ENCODE results near the gene HTRA2.

HTRA2 gene

GRCh38 chr2:74500578-74500946 lies 29.2 kb upstream of the HTRA2 start:
- DNase-seq: no peak

DNA sequence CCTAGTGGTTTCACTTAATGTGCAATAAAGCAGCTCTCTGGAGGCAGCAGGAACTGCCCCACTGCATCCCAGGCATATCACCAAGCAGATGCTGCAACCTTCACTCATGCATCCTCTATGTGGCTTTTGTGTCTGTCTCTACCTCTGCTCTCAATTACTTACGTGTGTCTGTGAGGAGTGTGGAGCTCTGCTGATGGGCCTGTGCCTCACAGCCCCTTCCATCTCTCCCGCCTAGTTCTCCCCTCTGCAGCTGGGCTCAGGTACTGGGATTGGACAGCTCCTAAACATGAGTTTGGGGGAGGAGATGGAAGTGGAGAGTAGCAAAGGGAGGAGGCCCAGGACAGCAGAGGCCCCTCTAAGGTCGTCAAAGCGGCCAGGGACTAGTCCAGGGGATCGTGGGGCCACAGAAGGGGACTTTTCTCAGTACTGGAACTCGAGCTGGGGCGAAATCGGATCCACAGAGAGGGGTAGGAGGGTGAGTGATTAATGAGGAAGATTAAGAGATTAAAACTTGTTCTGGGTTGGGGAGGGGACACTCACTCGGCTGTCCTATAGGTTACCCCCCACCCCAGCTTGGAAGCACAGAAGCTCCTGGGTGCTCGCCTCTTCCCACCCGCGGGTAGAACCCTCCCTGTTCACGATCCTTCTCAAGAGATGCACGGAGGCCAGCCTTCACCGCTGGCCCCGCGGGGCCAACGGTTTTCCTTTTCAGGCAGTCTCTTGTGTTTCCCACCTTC lies 28.2 kb upstream of the HTRA2 start:
- no peak for DNase-seq

- peak in 2 of 3 donors; percentile 34 to 55 for DNase-seq
Observed at GRCh38 chr2:74502147-74502719, 27.5 kb upstream of the HTRA2 start.

DNA sequence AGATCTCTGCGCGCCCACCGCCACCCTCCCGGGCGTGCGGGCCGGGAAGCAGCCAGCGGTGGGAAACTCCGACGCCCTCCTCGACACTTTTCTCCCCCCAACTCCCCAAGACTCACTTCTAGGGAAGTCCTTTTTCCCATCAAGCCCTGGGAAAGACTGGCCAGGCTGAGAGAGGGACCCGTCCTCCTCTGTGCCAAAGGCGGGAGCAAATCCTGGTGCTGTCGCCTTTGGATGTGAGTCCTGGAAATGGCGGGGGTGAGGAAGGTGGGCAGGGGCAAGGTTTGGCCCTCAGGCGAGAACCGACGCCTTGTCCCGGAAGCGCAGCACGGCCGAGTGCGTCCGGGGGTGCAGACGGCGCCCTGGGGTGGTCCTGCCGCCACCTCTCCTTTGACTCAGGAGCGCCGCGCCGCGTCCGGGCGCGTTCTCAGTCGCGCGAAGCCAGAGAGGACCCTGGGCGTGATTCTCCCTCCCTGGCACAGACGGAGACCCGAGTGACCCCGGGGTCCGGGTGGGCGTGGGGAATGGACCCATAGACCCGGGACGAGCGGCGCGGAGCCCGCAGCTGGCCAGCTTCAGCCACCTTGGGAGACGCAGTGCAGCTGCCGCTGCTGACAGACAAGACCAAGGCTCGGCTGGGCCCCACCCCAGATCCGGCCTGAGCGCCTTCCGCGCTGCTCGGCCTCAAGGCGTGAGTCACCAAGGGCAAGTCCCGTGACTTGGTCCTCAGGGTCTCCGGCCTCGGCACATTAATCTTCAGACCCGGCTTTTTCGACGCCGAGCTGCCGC lies 26.8 kb upstream of the HTRA2 start:
- peak; percentile 86 to 88 (median 86) for DNase-seq

DNA sequence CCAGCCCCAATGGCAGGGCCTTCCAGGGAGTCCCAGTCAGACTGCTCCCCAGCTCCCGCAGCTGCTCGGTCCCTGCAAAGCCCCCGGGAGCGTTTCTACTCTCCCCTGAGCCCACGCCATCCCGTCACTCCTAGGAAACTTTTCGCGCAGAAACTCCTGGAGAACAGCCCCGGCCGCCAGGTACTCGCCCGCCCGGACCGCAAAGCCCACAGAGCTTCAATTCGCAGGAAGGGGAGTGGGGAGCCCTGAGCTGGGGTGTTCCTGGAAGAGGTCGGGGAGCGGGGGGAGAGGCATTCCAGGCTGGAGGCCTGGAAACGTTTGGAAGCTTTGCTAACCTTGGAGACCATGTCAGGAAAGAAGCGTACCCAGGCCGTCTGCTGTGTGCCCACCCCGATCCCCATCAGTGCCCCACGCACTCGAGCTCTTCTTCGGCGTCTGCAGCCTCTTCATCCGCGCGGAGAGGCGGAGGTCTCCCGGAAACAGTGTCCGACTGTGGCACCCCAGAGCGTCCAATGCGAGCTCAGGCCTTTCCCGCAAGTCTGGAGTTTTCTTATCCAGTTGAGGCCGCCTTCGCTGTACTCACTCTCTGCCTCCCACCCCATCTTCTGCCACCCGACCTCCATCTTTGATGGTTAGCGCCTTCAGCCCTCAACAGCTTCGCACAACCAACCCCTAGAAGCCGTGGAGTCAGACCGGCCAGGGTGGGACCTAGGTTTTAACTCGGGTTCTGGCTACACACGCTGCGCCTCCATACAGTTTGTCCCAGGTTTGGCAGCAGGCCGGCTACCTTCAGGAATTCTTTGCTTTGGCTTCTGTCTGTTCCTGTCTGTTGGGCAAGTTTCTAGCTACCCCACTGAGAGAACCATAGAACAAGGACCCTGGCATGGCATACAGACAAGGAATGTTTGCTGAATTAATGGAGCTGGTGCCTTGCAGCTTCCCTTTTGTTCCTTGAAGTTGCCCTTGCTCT lies 25.9 kb upstream of the HTRA2 start:
- no peak for DNase-seq

DNA sequence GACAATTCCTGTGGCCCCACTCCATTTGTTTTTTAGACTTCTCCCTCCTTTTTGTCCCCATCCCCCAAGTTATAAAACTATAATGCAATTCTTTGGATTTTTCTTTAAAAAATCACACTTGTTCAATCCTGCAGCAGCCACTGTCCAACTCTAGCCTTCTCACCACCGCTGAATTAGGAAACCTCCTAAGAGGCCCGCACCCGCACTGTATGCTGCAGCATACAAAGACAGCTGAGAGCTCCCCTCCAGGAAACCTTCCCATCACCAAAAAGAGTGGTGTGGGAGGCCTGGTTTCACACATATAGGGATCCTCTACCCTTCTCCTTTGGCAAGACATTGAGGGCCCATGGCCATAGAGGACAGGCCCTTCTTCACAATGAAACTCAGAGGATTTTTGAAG lies 25.1 kb upstream of the HTRA2 start:
- no peak for DNase-seq

- no peak for DNase-seq
Observed at GRCh38 chr2:74505448-74506246, 24.1 kb upstream of the HTRA2 start.

GRCh38 chr2:74507145-74507925 lies 22.4 kb upstream of the HTRA2 start, which contains the start of gene PCGF1:
TSS of gene PCGF1 (minus strand) at chr2:74507695. CDS start at chr2:74507668, 27 bp downstream.
- peak; percentile 99 for DNase-seq

- DNase-seq: peak in 2 of 3 donors; percentile 10
Observed at GRCh38 chr2:74507926-74508520, 21.7 kb upstream of the HTRA2 start.

DNA sequence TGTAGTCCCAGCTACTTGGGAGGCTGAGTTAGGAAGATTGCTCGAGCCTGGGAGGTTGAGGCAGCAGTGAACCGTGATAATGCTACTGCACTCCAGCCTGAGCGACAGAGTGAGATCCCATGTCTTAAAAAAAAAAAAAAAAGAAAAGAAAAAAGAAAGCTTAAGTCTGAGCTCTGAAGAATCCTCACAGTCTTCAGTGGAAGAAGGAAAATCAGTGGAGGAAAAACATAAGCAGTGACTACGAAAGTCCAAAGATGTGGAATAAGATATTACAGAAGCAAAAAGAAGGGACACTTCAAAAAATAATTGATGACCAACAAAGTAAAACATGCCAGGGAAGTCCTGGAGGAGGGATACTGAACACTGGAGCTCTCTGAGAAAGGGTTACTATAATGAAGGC lies 19.5 kb upstream of the HTRA2 start:
- no peak for DNase-seq

DNA sequence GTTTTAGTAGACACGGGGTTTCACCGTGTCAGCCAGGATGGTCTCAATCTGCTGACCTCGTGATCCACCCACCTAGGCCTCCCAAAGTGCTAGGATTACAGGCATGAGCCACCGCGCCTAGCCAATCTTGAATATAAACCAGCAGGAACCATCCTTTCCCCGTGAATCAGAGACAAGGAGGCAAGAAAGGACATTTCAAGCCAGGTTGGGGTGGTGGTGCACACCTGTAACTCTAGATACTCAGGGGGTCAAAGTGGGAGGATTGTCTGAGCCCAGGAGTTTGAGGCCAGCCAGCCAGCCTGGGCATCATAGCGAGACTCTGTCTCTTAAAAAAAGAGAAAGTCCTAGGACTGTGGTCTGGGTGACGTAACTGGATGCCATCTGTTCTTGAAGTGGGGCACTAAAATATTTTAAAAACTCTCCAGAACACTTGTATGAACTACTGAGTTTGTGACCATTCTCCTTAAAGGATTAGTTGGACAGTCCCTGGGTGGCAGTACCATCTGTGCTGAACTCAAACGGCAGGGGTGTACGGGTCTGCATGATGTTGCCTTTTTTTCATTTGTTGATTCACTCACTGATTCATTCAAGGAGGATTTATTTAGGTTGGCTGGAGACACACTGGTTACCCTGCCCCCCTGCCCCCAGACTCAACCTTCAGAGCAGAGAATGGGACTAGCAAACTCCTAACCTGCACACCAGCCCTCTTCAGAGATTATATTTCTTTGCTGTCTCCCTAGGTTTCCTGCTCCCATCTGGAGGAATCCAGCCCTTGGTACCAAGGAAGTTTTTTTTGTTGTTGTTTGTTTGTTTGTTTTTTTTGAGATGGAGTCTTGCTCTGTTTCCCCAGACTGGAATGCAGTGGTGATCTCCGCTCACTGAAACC lies 18.4 kb upstream of the HTRA2 start:
- peak in 1 of 3 donors; percentile 11 for DNase-seq

DNA sequence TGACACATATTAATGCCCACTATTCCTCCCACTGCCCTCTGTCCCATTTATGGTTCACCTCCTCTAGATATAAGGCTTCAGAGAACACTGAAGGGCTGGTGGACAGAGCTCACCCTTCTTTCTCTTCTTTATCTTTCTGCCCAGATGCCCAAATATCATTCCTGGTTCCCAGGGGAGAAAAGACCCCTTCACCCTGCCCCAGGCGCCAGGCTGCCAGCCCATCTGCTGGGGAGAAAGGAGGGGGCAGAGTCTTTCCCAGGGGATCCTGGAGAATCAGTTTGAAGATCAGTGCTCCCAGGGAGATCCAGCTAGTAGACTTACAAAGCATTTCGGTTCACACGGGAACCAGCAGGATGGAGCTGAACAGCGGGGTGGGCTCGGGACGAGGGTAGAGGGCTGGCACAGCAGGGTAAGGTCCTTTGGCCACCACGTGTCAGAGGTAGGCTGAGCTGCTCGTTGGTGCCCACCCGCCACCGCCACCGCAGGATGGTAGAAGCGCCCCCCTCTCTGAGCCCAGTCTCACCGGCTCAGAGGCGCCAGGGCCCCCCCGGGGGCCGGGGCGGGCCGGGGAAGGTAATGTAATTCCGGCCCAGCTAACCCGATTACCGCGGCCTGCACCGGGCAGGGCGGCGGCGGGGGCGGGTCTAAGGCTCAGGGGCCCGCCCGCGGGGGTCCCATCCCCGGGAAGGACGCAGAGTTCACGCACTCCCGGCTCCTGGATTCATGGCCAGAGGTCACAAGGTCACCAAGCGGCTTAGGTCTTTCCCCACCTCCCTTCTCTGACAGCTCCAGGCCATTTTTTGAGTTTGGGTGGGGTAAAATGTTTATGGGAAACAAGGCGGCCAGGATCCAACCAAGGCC lies 16.8 kb upstream of the HTRA2 start:
- no peak for DNase-seq

DNA sequence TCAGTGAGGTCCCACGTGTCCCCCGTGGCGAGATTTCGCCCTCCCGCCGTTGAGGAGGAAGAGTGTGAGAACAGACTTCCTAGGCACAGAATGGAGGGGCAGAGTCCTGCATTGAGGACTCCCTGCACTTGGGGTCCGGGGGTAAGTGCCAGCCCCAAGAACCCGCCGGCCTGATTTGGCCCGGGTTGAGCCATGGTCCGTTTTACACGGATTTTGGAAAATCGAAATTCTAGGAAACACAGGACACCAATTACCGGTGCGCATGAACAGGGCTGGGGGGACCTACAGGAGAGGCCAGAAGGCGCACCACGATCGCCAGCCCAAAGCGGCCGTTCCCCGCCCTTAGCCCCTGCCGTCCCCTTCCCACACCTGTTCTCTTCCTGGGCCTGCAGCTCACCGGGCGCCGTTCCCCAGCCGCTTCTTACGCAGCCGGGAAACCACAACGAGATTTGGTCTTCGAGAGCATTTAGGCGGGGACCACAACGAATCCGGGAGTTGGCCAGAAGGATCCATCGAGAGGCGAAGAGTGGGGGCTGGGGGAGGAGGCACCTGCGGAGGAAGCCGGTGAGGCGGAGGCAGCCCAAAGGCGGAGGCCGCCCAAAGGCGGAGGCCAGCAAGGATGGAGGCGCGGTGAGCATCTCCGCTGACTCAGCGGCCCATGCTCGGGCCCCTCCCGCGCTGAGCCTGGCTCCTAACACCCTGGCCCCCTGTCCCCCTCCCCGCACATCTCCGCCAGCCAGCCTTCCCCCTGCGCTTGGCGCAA lies 15.9 kb upstream of the HTRA2 start:
- DNase-seq: peak in 1 of 3 donors; percentile 24

DNA sequence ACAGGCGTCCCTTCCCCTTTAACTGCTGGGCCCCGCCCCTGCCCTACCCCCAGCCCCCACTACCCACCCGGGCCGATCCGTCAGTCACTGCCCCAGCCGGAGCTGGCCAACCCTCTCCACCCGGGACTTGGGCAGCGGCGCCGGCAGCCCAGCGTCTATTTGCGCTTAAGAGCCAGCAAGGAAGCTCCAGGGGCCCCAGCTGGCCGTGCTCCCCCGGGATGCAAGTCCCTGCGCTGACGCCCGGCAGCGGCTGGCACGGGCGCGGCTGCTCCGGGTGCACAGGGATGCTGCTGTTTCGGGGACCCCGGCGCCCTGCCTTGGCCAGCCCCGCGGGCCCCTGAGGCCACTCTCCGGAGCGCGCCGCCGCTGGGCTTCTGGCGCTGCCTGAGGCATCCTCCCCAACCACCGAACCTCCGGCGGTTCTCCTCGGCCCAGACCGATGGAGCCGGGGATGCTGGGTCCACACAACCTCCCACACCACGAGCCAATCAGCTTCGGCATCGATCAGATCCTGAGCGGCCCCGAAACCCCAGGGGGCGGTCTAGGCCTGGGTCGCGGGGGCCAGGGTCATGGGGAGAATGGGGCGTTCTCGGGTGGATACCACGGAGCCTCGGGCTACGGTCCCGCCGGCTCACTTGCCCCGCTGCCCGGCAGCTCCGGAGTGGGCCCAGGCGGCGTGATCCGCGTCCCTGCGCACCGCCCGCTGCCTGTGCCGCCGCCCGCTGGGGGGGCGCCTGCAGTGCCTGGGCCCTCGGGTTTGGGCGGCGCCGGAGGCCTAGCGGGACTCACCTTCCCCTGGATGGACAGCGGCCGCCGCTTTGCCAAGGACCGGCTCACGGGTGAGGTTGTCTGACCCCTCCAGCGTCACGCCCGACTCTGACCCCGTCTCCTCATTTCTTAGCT lies 15.1 kb upstream of the HTRA2 start, which contains the start of gene TLX2:
Gene TLX2 (plus strand): TSS at position 83 of the 903 bp plus-strand sequence. CDS start 357 bp downstream, at position 440.
- peak in 2 of 3 donors; percentile 20 to 50 for DNase-seq

GRCh38 chr2:74515271-74515980 lies 14.3 kb upstream of the HTRA2 start:
- peak in 2 of 3 donors; percentile 10 to 21 for DNase-seq

Data from suppressor macrophage treated with lipopolysaccharide for 1 hour (primary cell).